Endodermal cell (in vitro differentiated cells): Measurements from ENCODE around the gene CLDN20. TPM values are rescaled to one million over a fixed set of nuclear protein-coding genes. Genes with fewer than 3 reads are reported as not detected.

Experiments used
- DNase-seq: peaks from one replicate; pipeline ENCODE4 v3.0.0-alpha.2; 2017
- H3K27ac ChIP-seq: 2 replicates; pipeline ENCODE4 v1.5.1; 2013; ENCODE audit warnings: mild to moderate bottlenecking, low read depth, low read length, moderate library complexity
- H3K27me3 ChIP-seq: 2 replicates; pipeline ENCODE4 v1.6.1; 2013; ENCODE audit warnings: mild to moderate bottlenecking, low read length, moderate library complexity; ENCODE audit not compliant: insufficient read depth, control insufficient read depth, poor library complexity, severe bottlenecking
- H3K36me3 ChIP-seq: 2 replicates; pipeline ENCODE4 v1.7.0; 2013; ENCODE audit warnings: mild to moderate bottlenecking, low read length, moderate library complexity; ENCODE audit not compliant: control insufficient read depth, insufficient read depth
- H3K4me1 ChIP-seq: one replicate; pipeline ENCODE4 v1.7.0; 2013; ENCODE audit warnings: low read length; ENCODE audit not compliant: control insufficient read depth, insufficient read depth
- H3K4me3 ChIP-seq: 2 replicates; pipeline ENCODE4 v1.5.1; 2013; ENCODE audit warnings: mild to moderate bottlenecking, low read length, moderate library complexity
- H3K9ac ChIP-seq: 2 replicates; pipeline ENCODE4 v1.6.1; 2013; ENCODE audit warnings: mild to moderate bottlenecking, low read length, moderate library complexity; ENCODE audit not compliant: poor library complexity, severe bottlenecking; ENCODE audit errors: extremely low read depth
- H3K9me3 ChIP-seq: 2 replicates; pipeline ENCODE4 v1.6.1; 2013; ENCODE audit warnings: mild to moderate bottlenecking, low read length, moderate library complexity; ENCODE audit not compliant: control insufficient read depth
- H3K27ac Mint-ChIP-seq: 2 replicates; pipeline ENCODE4 v1.8.0; 2020; ENCODE audit warnings: mixed read lengths
- H3K27me3 Mint-ChIP-seq: 2 replicates; pipeline ENCODE4 v1.8.0; 2021; ENCODE audit warnings: mild to moderate bottlenecking, mixed read lengths; ENCODE audit not compliant: insufficient read depth
- H3K36me3 Mint-ChIP-seq: 2 replicates; pipeline ENCODE4 v1.8.0; 2020; ENCODE audit warnings: low read depth, mixed read lengths
- H3K4me1 Mint-ChIP-seq: 2 replicates; pipeline ENCODE4 v1.8.0; 2020; ENCODE audit warnings: mixed read lengths
- H3K4me3 Mint-ChIP-seq: 2 replicates; pipeline ENCODE4 v1.8.0; 2020; ENCODE audit warnings: mild to moderate bottlenecking, moderate library complexity, mixed read lengths
- H3K9me3 Mint-ChIP-seq: 2 replicates; pipeline ENCODE4 v1.8.0; 2020; ENCODE audit warnings: mild to moderate bottlenecking, mixed read lengths
- CTCF ChIP-seq: fragments of 200-600 bp; sonication (generic); conservative IDR thresholded peaks from 2 replicates; pipeline ENCODE4 v1.5.0; 2021; ENCODE audit warnings: antibody characterized with exemption, mild to moderate bottlenecking
- WGBS, 2 experiments: methylation state at CpG; one replicate each; pipeline versions ENCODE4 v1.1.5 to v1.1.7; 2013; ENCODE audit warnings: missing lambda C conversion rate in 2 of 2, mixed read lengths in 1 of 2; ENCODE audit not compliant: insufficient coverage in 1 of 2, insufficient read length in 1 of 2; 5-methylcytosine and 5-hydroxymethylcytosine counted together
- total RNA-seq, 2 donors: library from RNA; stranded (reverse); fragmentation: NEBNext Ultra II Directional in 1 of 2; extraction: Animal tissue kit (Norgen Biotek cat#: 25700) in 1 of 2; gene quantifications; 2 replicates in 1 of 2; 3 replicates in 1 of 2; pipeline ENCODE4 v1.2.1, GENCODE V29; 2021

CLDN20 gene
- total RNA-seq, 2 donors from 2014 or later = not detected

- WGBS, 2 experiments = 94% methylated on average over 1 of the region's 2 CpGs; no CpG with 5 or more reads in 1 of the 2 experiments
- no peak overlapping the region for H3K27ac Mint-ChIP-seq
- no peak for DNase-seq
- H3K9ac ChIP-seq = no peak overlapping the region
- H3K4me1 ChIP-seq = peaks cover 8% of the 10 kb centered on the region
- H3K27me3 ChIP-seq = no peaks in the 10 kb centered on the region
- no peak for TF ChIP-seq CTCF
- no peaks in the 10 kb centered on the region for H3K36me3 ChIP-seq
- H3K36me3 Mint-ChIP-seq = no peaks in the 10 kb centered on the region
- H3K4me1 Mint-ChIP-seq = peaks cover 27% of the 10 kb centered on the region
- H3K27ac ChIP-seq = no peak overlapping the region
- no peak overlapping the region for H3K4me3 Mint-ChIP-seq
- peaks cover 4% of the 10 kb centered on the region for H3K9me3 ChIP-seq
- H3K9me3 Mint-ChIP-seq = no peaks in the 10 kb centered on the region
- H3K27me3 Mint-ChIP-seq = no peaks in the 10 kb centered on the region
- H3K4me3 ChIP-seq = no peak overlapping the region
These were observed 60.4 kb downstream of the CLDN20 start for GRCh38 chr6:155324172-155324571.

- no peaks in the 10 kb centered on the region for H3K9me3 ChIP-seq
- no peaks in the 10 kb centered on the region for H3K36me3 Mint-ChIP-seq
- no peaks in the 10 kb centered on the region for H3K27me3 Mint-ChIP-seq
These were observed 61.2 kb downstream of the CLDN20 start for GRCh38 chr6:155324993-155325392.

GRCh38 chr6:155325700-155326516, 62.1 kb downstream of the CLDN20 start:
- H3K27ac Mint-ChIP-seq = peak overlapping the region; percentile 40

More at GRCh38 chr6:155324993-155325392, 61.2 kb downstream of the CLDN20 start:
- Mint-ChIP-seq H3K27ac (no peak overlapping the region), H3K9me3 (no peaks in the 10 kb centered on the region), H3K4me1 (peaks cover 32% of the 10 kb centered on the region), H3K4me3 (no peak overlapping the region)
- no peaks in the 10 kb centered on the region for H3K36me3 ChIP-seq
- no peak overlapping the region for H3K9ac ChIP-seq
- H3K4me1 ChIP-seq = peaks cover 8% of the 10 kb centered on the region
- no peaks in the 10 kb centered on the region for H3K27me3 ChIP-seq
- H3K27ac ChIP-seq = no peak overlapping the region
- no peak overlapping the region for H3K4me3 ChIP-seq
- TF ChIP-seq CTCF = no peak
- DNase-seq = no peak

More at GRCh38 chr6:155325700-155326516, 62.1 kb downstream of the CLDN20 start:
- DNase-seq = peak; percentile 66
- Histone ChIP-seq H3K36me3 (no peaks in the 10 kb centered on the region), H3K4me1 (peaks cover 8% of the 10 kb centered on the region), H3K4me3 (no peak overlapping the region), H3K27ac (no peak overlapping the region), H3K27me3 (no peaks in the 10 kb centered on the region), H3K9ac (no peak overlapping the region), H3K9me3 (no peaks in the 10 kb centered on the region)
- Mint-ChIP-seq H3K36me3 (no peaks in the 10 kb centered on the region), H3K27me3 (no peaks in the 10 kb centered on the region), H3K4me3 (no peak overlapping the region), H3K9me3 (no peaks in the 10 kb centered on the region), H3K4me1 (peaks cover 32% of the 10 kb centered on the region)
- TF ChIP-seq CTCF = no peak
- WGBS, 2 experiments = 77 to 82% methylated on average over 6 of the region's 6 CpGs

Other genes starting within 250 kb of the CLDN20 start
- gene TFB1M, start 50.5 kb downstream of the CLDN20 start, total RNA-seq = 10 to 100 TPM; 38.8 to 43.0 TPM
- gene NOX3, start 191.8 kb downstream of the CLDN20 start, total RNA-seq = not detected